ENCODE data around the gene NDFIP1. TPM values are rescaled to one million over a fixed set of nuclear protein-coding genes. Genes with fewer than 3 reads are reported as not detected.

NDFIP1 gene
- total RNA-seq, 1 experiment from 2014 or later, result 37.8 TPM

DNA sequence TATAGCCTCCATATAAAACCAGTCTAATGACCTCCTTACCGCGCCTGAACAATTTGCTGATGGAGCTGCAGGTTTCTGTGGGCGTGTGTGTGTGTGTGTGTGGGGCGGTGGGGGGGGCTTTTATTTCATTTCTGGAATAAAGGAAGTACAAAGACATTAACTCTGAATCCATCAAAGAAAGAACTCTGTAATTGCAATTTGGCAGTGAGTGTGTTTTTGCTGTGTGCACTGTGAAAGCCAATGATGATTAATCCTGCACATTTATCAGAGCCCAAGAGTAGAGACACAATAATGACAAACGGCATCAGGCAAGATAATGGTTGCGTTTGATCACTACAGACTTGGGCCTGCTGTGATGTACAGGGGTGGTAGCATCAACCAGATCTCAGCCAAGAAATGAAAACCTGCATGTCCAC is 29.3 kb upstream of the NDFIP1 start:
- DNase-seq (ENCODE audit: low read depth, low spot score) (no peak), ATAC-seq (no peak)
- no peak overlapping the region for H3K4me2 ChIP-seq (ENCODE audit: low read length)
- CTCF ChIA-PET, result no interaction called here
- BruUV-seq (replicated peaks), result no TSS peak
- no peaks in the 10 kb centered on the region for H3K27me3 ChIP-seq (ENCODE audit: insufficient read depth, low read length)
- H3K4me3 ChIP-seq (replicated peaks in 1 of 2; ENCODE audit: low read depth in 1 of 2, low read length in 2 of 2), result no peak overlapping the region
- intact Hi-C loops (cut with micrococcal nuclease), result no loop called here
- no peaks in the 10 kb centered on the region for H3K4me1 ChIP-seq (ENCODE audit: control insufficient read depth in 1 of 2, insufficient read depth in 2 of 2, low read length in 2 of 2)
- no peaks in the 10 kb centered on the region for H3K36me3 ChIP-seq (ENCODE audit: control insufficient read depth in 1 of 2, insufficient read depth in 2 of 2, low read length in 2 of 2)
- H3K79me2 ChIP-seq (ENCODE audit: insufficient read depth, low read length), result no peaks in the 10 kb centered on the region
- no peaks in the 10 kb centered on the region for H3K9me2 ChIP-seq (ENCODE audit: insufficient read depth)
- TF ChIP-seq POLR2AphosphoS5 (IDR thresholded peaks at IDR 0.05; ENCODE audit: low read depth, low read length) (no peak), JUND (IDR thresholded peaks at IDR 0.05) (no peak), TCF7L2 (IDR thresholded peaks at IDR 0.05; ENCODE audit: borderline replicate concordance, extremely low read depth, insufficient read depth, insufficient read length) (no peak), SP1 (IDR thresholded peaks at IDR 0.05; ENCODE audit: low read depth) (no peak), EGR1 (IDR thresholded peaks at IDR 0.05; ENCODE audit: low read depth) (no peak), ZNF274 (IDR thresholded peaks at IDR 0.05; ENCODE audit: low read depth, low read length) (no peak), EZH2 (IDR thresholded peaks at IDR 0.05) (no peak), ZFX (IDR thresholded peaks at IDR 0.05) (no peak), YY1 (IDR thresholded peaks at IDR 0.05; ENCODE audit: extremely low read depth, insufficient replicate concordance, low read depth, low read length) (no peak), CBX3 (IDR thresholded peaks at IDR 0.05; ENCODE audit: low read depth) (no peak), SRF (IDR thresholded peaks at IDR 0.05; ENCODE audit: low read depth) (no peak), CEBPB (IDR thresholded peaks at IDR 0.05; ENCODE audit: low read depth) (no peak), SIN3A (IDR thresholded peaks at IDR 0.05; ENCODE audit: low read depth) (no peak)
- TF ChIP-seq, protein P1, sequence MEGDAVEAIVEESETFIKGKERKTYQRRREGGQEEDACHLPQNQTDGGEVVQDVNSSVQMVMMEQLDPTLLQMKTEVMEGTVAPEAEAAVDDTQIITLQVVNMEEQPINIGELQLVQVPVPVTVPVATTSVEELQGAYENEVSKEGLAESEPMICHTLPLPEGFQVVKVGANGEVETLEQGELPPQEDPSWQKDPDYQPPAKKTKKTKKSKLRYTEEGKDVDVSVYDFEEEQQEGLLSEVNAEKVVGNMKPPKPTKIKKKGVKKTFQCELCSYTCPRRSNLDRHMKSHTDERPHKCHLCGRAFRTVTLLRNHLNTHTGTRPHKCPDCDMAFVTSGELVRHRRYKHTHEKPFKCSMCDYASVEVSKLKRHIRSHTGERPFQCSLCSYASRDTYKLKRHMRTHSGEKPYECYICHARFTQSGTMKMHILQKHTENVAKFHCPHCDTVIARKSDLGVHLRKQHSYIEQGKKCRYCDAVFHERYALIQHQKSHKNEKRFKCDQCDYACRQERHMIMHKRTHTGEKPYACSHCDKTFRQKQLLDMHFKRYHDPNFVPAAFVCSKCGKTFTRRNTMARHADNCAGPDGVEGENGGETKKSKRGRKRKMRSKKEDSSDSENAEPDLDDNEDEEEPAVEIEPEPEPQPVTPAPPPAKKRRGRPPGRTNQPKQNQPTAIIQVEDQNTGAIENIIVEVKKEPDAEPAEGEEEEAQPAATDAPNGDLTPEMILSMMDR (IDR thresholded peaks at IDR 0.05 in 2 of 3, conservative IDR thresholded peaks at IDR 0.05 in 1 of 3; ENCODE audit: borderline replicate concordance in 1 of 3, insufficient read depth in 1 of 3, low read depth in 2 of 3, low read length in 2 of 3), result no peak
- TF ChIP-seq, protein P2, sequence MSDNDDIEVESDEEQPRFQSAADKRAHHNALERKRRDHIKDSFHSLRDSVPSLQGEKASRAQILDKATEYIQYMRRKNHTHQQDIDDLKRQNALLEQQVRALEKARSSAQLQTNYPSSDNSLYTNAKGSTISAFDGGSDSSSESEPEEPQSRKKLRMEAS (IDR thresholded peaks at IDR 0.05), result no peak
- TF ChIP-seq, protein P3, sequence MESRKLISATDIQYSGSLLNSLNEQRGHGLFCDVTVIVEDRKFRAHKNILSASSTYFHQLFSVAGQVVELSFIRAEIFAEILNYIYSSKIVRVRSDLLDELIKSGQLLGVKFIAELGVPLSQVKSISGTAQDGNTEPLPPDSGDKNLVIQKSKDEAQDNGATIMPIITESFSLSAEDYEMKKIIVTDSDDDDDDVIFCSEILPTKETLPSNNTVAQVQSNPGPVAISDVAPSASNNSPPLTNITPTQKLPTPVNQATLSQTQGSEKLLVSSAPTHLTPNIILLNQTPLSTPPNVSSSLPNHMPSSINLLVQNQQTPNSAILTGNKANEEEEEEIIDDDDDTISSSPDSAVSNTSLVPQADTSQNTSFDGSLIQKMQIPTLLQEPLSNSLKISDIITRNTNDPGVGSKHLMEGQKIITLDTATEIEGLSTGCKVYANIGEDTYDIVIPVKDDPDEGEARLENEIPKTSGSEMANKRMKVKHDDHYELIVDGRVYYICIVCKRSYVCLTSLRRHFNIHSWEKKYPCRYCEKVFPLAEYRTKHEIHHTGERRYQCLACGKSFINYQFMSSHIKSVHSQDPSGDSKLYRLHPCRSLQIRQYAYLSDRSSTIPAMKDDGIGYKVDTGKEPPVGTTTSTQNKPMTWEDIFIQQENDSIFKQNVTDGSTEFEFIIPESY (IDR thresholded peaks at IDR 0.05; ENCODE audit: extremely low read depth, insufficient replicate concordance, low read length), result no peak
- TF ChIP-seq, protein P4, sequence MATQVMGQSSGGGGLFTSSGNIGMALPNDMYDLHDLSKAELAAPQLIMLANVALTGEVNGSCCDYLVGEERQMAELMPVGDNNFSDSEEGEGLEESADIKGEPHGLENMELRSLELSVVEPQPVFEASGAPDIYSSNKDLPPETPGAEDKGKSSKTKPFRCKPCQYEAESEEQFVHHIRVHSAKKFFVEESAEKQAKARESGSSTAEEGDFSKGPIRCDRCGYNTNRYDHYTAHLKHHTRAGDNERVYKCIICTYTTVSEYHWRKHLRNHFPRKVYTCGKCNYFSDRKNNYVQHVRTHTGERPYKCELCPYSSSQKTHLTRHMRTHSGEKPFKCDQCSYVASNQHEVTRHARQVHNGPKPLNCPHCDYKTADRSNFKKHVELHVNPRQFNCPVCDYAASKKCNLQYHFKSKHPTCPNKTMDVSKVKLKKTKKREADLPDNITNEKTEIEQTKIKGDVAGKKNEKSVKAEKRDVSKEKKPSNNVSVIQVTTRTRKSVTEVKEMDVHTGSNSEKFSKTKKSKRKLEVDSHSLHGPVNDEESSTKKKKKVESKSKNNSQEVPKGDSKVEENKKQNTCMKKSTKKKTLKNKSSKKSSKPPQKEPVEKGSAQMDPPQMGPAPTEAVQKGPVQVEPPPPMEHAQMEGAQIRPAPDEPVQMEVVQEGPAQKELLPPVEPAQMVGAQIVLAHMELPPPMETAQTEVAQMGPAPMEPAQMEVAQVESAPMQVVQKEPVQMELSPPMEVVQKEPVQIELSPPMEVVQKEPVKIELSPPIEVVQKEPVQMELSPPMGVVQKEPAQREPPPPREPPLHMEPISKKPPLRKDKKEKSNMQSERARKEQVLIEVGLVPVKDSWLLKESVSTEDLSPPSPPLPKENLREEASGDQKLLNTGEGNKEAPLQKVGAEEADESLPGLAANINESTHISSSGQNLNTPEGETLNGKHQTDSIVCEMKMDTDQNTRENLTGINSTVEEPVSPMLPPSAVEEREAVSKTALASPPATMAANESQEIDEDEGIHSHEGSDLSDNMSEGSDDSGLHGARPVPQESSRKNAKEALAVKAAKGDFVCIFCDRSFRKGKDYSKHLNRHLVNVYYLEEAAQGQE (IDR thresholded peaks at IDR 0.05; ENCODE audit: low read depth), result no peak
- H3K9me3 ChIP-seq (ENCODE audit: control insufficient read depth in 1 of 2, insufficient read depth in 1 of 2, low read depth in 1 of 2, low read length in 2 of 2), result no peaks in the 10 kb centered on the region
- no peaks in the 10 kb centered on the region for H4K20me1 ChIP-seq (ENCODE audit: insufficient read depth)
- POLR2A ChIA-PET, result no interaction called here
- no peak overlapping the region for H3K9ac ChIP-seq (ENCODE audit: low read length)
- H3K27ac ChIP-seq (ENCODE audit: low read depth, low read length), result no peak overlapping the region
- RAD21 ChIA-PET (ENCODE audit: low non-redundant PET in 1 of 2, low total read pairs in 2 of 2, uncharacterized antibody in 2 of 2, unreplicated experiment in 2 of 2), result no interaction called here
- H2AFZ ChIP-seq (ENCODE audit: low read depth, low read length, poor library complexity, severe bottlenecking), result no peak overlapping the region

Measured in HCT116 (cell line).